ENCODE results near the gene LTV1. TPM values are rescaled to one million over a fixed set of nuclear protein-coding genes. Genes with fewer than 3 reads are reported as not detected.

LTV1 gene
- total and polyA plus RNA-seq, 2 of the 8 experiments (the other 6 are each of a cell fraction or from before 2014, with no cell fraction given): 8.0 to 46.9 TPM

- Histone ChIP-seq H3K14ac (ENCODE audit: insufficient read length) (no peak overlapping the region), H3K4me3 (ENCODE audit: extremely low read depth in 1 of 4, insufficient read depth in 2 of 4, low read depth in 3 of 4, low read length in 4 of 4) (no peak overlapping the region), H2BK5ac (ENCODE audit: low read depth, low read length) (peak overlapping the region; percentile 63; the same call in 1 of the 2 replicates), H3K4ac (replicated peaks; ENCODE audit: insufficient read length, low read depth, low read length) (peak overlapping the region; percentile 3), H2BK12ac (ENCODE audit: low read depth, low read length) (peak overlapping the region; percentile 40; the same call in 1 of the 2 replicates), H2AFZ (ENCODE audit: low read length) (no peak overlapping the region), H3K27ac (ENCODE audit: low read depth, low read length) (peak overlapping the region; percentile 27; the same call in 1 of the 2 replicates), H4K91ac (replicated peaks; ENCODE audit: insufficient read length, low read length) (peak overlapping the region; percentile 45), H3K9ac (replicated peaks in 1 of 4; ENCODE audit: extremely low read depth in 1 of 4, low read depth in 3 of 4, low read length in 3 of 4) (peak overlapping the region in 1 of 4 experiments; percentile 7; a peak in 1 of 7 replicates), H3K18ac (ENCODE audit: extremely low read depth, low read length) (0 out of 2 replicates have a peak overlapping the region, but pooled peaks have one; percentile 35), H3K79me1 (ENCODE audit: low read depth, low read length) (no peaks in the 10 kb centered on the region), H3K79me2 (ENCODE audit: control insufficient read depth in 1 of 2, insufficient read depth in 2 of 2, low read length in 2 of 2) (no peaks in the 10 kb centered on the region), H4K20me1 (replicated peaks in 1 of 2; ENCODE audit: control insufficient read depth in 1 of 2, insufficient read depth in 2 of 2, low read length in 2 of 2) (no peaks in the 10 kb centered on the region), H4K8ac (ENCODE audit: extremely low read depth, insufficient read depth, low read length) (no peak overlapping the region), H3K23me2 (ENCODE audit: low read depth, low read length) (no peaks in the 10 kb centered on the region), H2BK120ac (replicated peaks; ENCODE audit: low read depth, low read length) (peak overlapping the region; percentile 9), H3K56ac (replicated peaks; ENCODE audit: insufficient read length, low read depth, low read length) (no peak overlapping the region), H2AK5ac (ENCODE audit: low read depth, low read length) (peak overlapping the region; percentile 92; the same call in 1 of the 2 replicates), H3K4me2 (ENCODE audit: insufficient read depth in 1 of 2, low read depth in 2 of 2, low read length in 2 of 2) (no peak overlapping the region), H4K5ac (ENCODE audit: insufficient read length, low read depth, low read length) (peak overlapping the region; percentile 0), H3K23ac (ENCODE audit: insufficient read length) (no peak overlapping the region), H3K9me3 (ENCODE audit: insufficient read depth in 2 of 2, low read depth in 1 of 2, low read length in 1 of 2) (0 out of 4 replicates have a peak, but pooled peaks cover 0 to 2% of the 10 kb centered on the region in 2 experiments), H3K36me3 (ENCODE audit: control insufficient read depth in 2 of 4, insufficient read depth in 4 of 4, low read length in 3 of 4) (peaks cover 0 to 26% (median 15%) of the 10 kb centered on the region in 4 experiments; a peak in 7 of 8 replicates), H2BK20ac (ENCODE audit: low read length) (no peak overlapping the region), H3K27me3 (replicated peaks in 1 of 4; ENCODE audit: control insufficient read depth in 3 of 4, extremely low read depth in 1 of 4, insufficient read depth in 3 of 4, low read length in 3 of 4) (no peaks in the 10 kb centered on the region), H3K4me1 (replicated peaks in 1 of 4; ENCODE audit: control insufficient read depth in 3 of 4, insufficient read depth in 4 of 4, low read length in 3 of 4) (peaks cover 0 to 6% (median 3%) of the 10 kb centered on the region in 4 experiments; a peak in 5 of 7 replicates), H2BK15ac (ENCODE audit: low read length) (no peak overlapping the region)
- no peak for DNase-seq (ENCODE audit: low read depth in 1 of 2, low spot score in 2 of 2)
- ChIA-PET CTCF (ENCODE audit: partially characterized antibody) (interaction anchor here (1.3 kb wide), 1 partner anchor 87 kb away, joined by 3 read pairs; no protein-coding TSS in a partner anchor), POLR2A (ENCODE audit: partially characterized antibody) (interaction anchor here (1.3 to 1.5 kb wide), 3 partner anchors 9 to 209 kb away, joined by 4 to 6 read pairs (median 4); no protein-coding TSS in a partner anchor)
- WGBS, 2 experiments (ENCODE audit: extremely low coverage in 1 of 2, insufficient coverage in 1 of 2, insufficient read length in 1 of 2, insufficient replicate concordance in 2 of 2, low coverage in 1 of 2, low lambda C conversion rate in 2 of 2, missing lambda C conversion rate in 1 of 2): 87% methylated on average over 9 of the region's 9 CpGs; no CpG with 5 or more reads in 1 of the 2 experiments
- peak; percentile 19 for FAIRE-seq
- TF ChIP-seq MAX (IDR thresholded peaks at IDR 0.05): no peak
- no peak for TF ChIP-seq E2F6 (IDR thresholded peaks at IDR 0.05)
- TF ChIP-seq KDM1A (IDR thresholded peaks at IDR 0.05; ENCODE audit: borderline replicate concordance, low read length): no peak
- peak; percentile 83 for TF ChIP-seq CEBPB (IDR thresholded peaks at IDR 0.05; ENCODE audit: low read depth, low read length)
- TF ChIP-seq POU5F1 (IDR thresholded peaks at IDR 0.05; ENCODE audit: low read depth, low read length): peak; percentile 68; the same call in 1 of the 2 replicates
- TF ChIP-seq ASH2L (IDR thresholded peaks at IDR 0.05; ENCODE audit: low read length): peak; percentile 28
- no peak for TF ChIP-seq GTF2F1 (IDR thresholded peaks at IDR 0.05; ENCODE audit: borderline replicate concordance, low read depth, low read length)
- peak; percentile 27; the same call in 1 of the 2 replicates for TF ChIP-seq RFX5 (IDR thresholded peaks at IDR 0.05; ENCODE audit: borderline replicate concordance, low read depth, low read length)
- peak; percentile 70 for TF ChIP-seq USF2 (IDR thresholded peaks at IDR 0.05; ENCODE audit: low read length)
These were observed 39.2 kb upstream of the LTV1 start for GRCh38 chr6:143803769-143804568.

Data from H1 (cell line).